GM23338 (cell line): ENCODE results near the gene CACNA1A. TPM values are rescaled to one million over a fixed set of nuclear protein-coding genes. Genes with fewer than 3 reads are reported as not detected.

Source experiments
- ATAC-seq: fragments of 200-7000 bp; cut with Tn5 transposase; 3 replicates; pipeline ENCODE4 v1.9.1; 2020
- DNase-seq: peaks from one replicate; pipeline ENCODE4 v3.0.0-alpha.2; 2015; ENCODE audit warnings: low spot score
- H2AFZ ChIP-seq: fragments of 200-600 bp; sonication (generic); 2 replicates; pipeline ENCODE4 v1.8.0; 2016; ENCODE audit warnings: antibody characterized with exemption, mild to moderate bottlenecking, moderate library complexity
- H3F3A ChIP-seq: fragments of 200-600 bp; sonication (generic); replicated peaks from 2 replicates; pipeline ENCODE4 v1.8.0; 2017; ENCODE audit warnings: antibody characterized with exemption, mixed run types, low read depth
- H3K27ac ChIP-seq: fragments of 200-600 bp; sonication (generic); 2 replicates; pipeline ENCODE4 v1.6.1; 2016; ENCODE audit warnings: low read depth
- H3K27me3 ChIP-seq: fragments of 200-600 bp; sonication (generic); 2 replicates; pipeline ENCODE4 v1.8.0; 2016; ENCODE audit warnings: mild to moderate bottlenecking, mixed run types, moderate library complexity; ENCODE audit not compliant: insufficient read depth
- H3K36me3 ChIP-seq: fragments of 200-600 bp; sonication (generic); 2 replicates; pipeline ENCODE4 v1.8.0; 2016; ENCODE audit warnings: mild to moderate bottlenecking; ENCODE audit not compliant: insufficient read depth
- H3K4me1 ChIP-seq: fragments of 200-600 bp; sonication (generic); 2 replicates; pipeline ENCODE4 v1.8.0; 2016; ENCODE audit warnings: mild to moderate bottlenecking, moderate library complexity; ENCODE audit not compliant: insufficient read depth
- H3K4me2 ChIP-seq: fragments of 200-600 bp; sonication (generic); 2 replicates; pipeline ENCODE4 v1.7.1; 2017; ENCODE audit warnings: mixed run types
- H3K4me3 ChIP-seq: fragments of 200-600 bp; sonication (generic); 2 replicates; pipeline ENCODE4 v1.6.1; 2016; ENCODE audit warnings: mixed run types
- H3K79me2 ChIP-seq: fragments of 200-600 bp; sonication (generic); replicated peaks from 2 replicates; pipeline ENCODE4 v1.8.0; 2017; ENCODE audit warnings: mild to moderate bottlenecking; ENCODE audit not compliant: insufficient read depth
- H3K9me2 ChIP-seq: fragments of 200-600 bp; sonication (generic); 2 replicates; pipeline ENCODE4 v1.8.0; 2017; ENCODE audit not compliant: insufficient read depth
- H4K20me1 ChIP-seq: fragments of 200-600 bp; sonication (generic); replicated peaks from 2 replicates; pipeline ENCODE4 v1.8.0; 2017; ENCODE audit warnings: mild to moderate bottlenecking; ENCODE audit not compliant: insufficient read depth
- H3K27ac Mint-ChIP-seq: 2 replicates; pipeline ENCODE4 v1.8.0; 2020; ENCODE audit warnings: inconsistent platforms, mild to moderate bottlenecking, moderate library complexity, mixed read lengths
- H3K27me3 Mint-ChIP-seq: 3 replicates; pipeline ENCODE4 v1.8.0; 2022; ENCODE audit warnings: low read depth, mild to moderate bottlenecking, moderate library complexity, mixed read lengths, inconsistent platforms; ENCODE audit not compliant: insufficient read depth, poor library complexity
- H3K36me3 Mint-ChIP-seq: 3 replicates; pipeline ENCODE4 v1.8.0; 2021; ENCODE audit warnings: low read depth, mild to moderate bottlenecking, inconsistent platforms, moderate library complexity, mixed read lengths
- H3K4me1 Mint-ChIP-seq: 3 replicates; pipeline ENCODE4 v1.8.0; 2020; ENCODE audit warnings: mild to moderate bottlenecking, inconsistent platforms, mixed read lengths
- H3K4me3 Mint-ChIP-seq: 3 replicates; pipeline ENCODE4 v1.8.0; 2021; ENCODE audit warnings: moderate library complexity, mild to moderate bottlenecking, inconsistent platforms, mixed read lengths
- H3K9me3 Mint-ChIP-seq: 3 replicates; pipeline ENCODE4 v1.8.0; 2020; ENCODE audit warnings: moderate library complexity, mild to moderate bottlenecking, inconsistent platforms, mixed read lengths
- CREB1 ChIP-seq: fragments of 250-450 bp; sonication (Bioruptor Pico); IDR thresholded peaks from 2 replicates; pipeline ENCODE4 v1.5.0; 2020; ENCODE audit warnings: low read depth, mild to moderate bottlenecking, moderate library complexity
- CTCF ChIP-seq, 2 experiments: fragments of 200-600 bp in 1 of 2; sonication (generic) in 1 of 2; conservative IDR thresholded peaks; 2 replicates each; pipeline versions ENCODE4 v1.5.1 to v1.6.1; 2016 to 2017; ENCODE audit warnings: antibody characterized with exemption in 2 of 2, low read depth in 2 of 2, mild to moderate bottlenecking in 2 of 2, moderate library complexity in 1 of 2
- ETS1 ChIP-seq: IDR thresholded peaks from 2 replicates; pipeline ENCODE4 v1.6.1; 2016; ENCODE audit warnings: antibody characterized with exemption
- EZH2 ChIP-seq: fragments of 200-600 bp; sonication (generic); IDR thresholded peaks from one replicate; pipeline ENCODE4 v1.8.0; 2017; ENCODE audit warnings: antibody characterized with exemption, mild to moderate bottlenecking, low read depth; ENCODE audit not compliant: unreplicated experiment
- JUNB ChIP-seq: IDR thresholded peaks from one replicate; pipeline ENCODE4 v1.6.1; 2016; ENCODE audit warnings: antibody characterized with exemption; ENCODE audit not compliant: unreplicated experiment
- NANOG ChIP-seq: IDR thresholded peaks from 2 replicates; pipeline ENCODE4 v1.6.1; 2016; ENCODE audit warnings: antibody characterized with exemption, borderline replicate concordance
- POLR2AphosphoS5 ChIP-seq: IDR thresholded peaks from 2 replicates; pipeline ENCODE4 v1.6.1; 2016; ENCODE audit warnings: antibody characterized with exemption, low read depth
- REST ChIP-seq: IDR thresholded peaks from one replicate; pipeline ENCODE4 v1.6.1; 2018; ENCODE audit warnings: antibody characterized with exemption; ENCODE audit not compliant: unreplicated experiment
- STAT1 ChIP-seq: IDR thresholded peaks from one replicate; pipeline ENCODE4 v1.6.1; 2016; ENCODE audit warnings: antibody characterized with exemption; ENCODE audit not compliant: unreplicated experiment
- ZNF114 ChIP-seq: fragments of 250-450 bp; sonication (Bioruptor Pico); IDR thresholded peaks from 2 replicates; pipeline ENCODE4 v1.5.0; 2020; ENCODE audit warnings: mild to moderate bottlenecking, moderate library complexity
- ZNF462 ChIP-seq: fragments of 250-450 bp; sonication (Bioruptor Pico); IDR thresholded peaks from 2 replicates; pipeline ENCODE4 v1.5.0; 2020; ENCODE audit warnings: mild to moderate bottlenecking, moderate library complexity
- polyA plus RNA-seq: library from polyadenylated mRNA; unstranded; fragments of >200 nt; fragmentation: Nextera tagmentation; extraction: Ambion mirVana; gene quantifications from 2 replicates; pipeline ENCODE4 v1.2.1, GENCODE V29; 2016
- total RNA-seq: library from RNA; depleted of rRNA; stranded (reverse); fragments of >200 nt; shearing (Covaris generic); gene quantifications from 2 replicates; pipeline ENCODE4 v1.2.3, GENCODE V29; 2014

Gene CACNA1A
- total and polyA plus RNA-seq, 2 experiments from 2014 or later = 7.4 to 20.3 TPM

- TF ChIP-seq REST = no peak
- TF ChIP-seq NANOG = no peak
- TF ChIP-seq CREB1 = no peak
- no peak for TF ChIP-seq ETS1
- TF ChIP-seq STAT1 = no peak
- TF ChIP-seq ZNF114 = no peak
Observed at GRCh38 chr19:13370948-13371347, 135.3 kb downstream of the CACNA1A start (continued).

- H3K79me2 ChIP-seq = no peaks in the 10 kb centered on the region
- peaks cover 7% of the 10 kb centered on the region; the same call in 2 of the 3 replicates for H3K4me1 Mint-ChIP-seq
- no peaks in the 10 kb centered on the region for H3K9me2 ChIP-seq
- H3K9me3 Mint-ChIP-seq = no peaks in the 10 kb centered on the region
- no peak overlapping the region for H3K27ac ChIP-seq
- ATAC-seq (peak; percentile 82), DNase-seq (peak; percentile 82)
- no peak overlapping the region for H3K4me2 ChIP-seq
- H3K36me3 ChIP-seq = no peaks in the 10 kb centered on the region
- H2AFZ ChIP-seq = no peak overlapping the region
- no peak overlapping the region for H3K4me3 ChIP-seq
- H3K4me3 Mint-ChIP-seq = no peak overlapping the region; the same call in 2 of the 3 replicates
- no peaks in the 10 kb centered on the region for H4K20me1 ChIP-seq
- peaks cover 6% of the 10 kb centered on the region for H3K27me3 Mint-ChIP-seq
- H3F3A ChIP-seq = no peaks in the 10 kb centered on the region
- no peaks in the 10 kb centered on the region; the same call in 1 of the 2 replicates for H3K4me1 ChIP-seq
- no peaks in the 10 kb centered on the region; the same call in 2 of the 3 replicates for H3K36me3 Mint-ChIP-seq
- TF ChIP-seq EZH2 = no peak
- TF ChIP-seq POLR2AphosphoS5 = no peak
- no peak for TF ChIP-seq JUNB
- TF ChIP-seq CTCF (conservative IDR thresholded peaks at IDR 0.05; ENCODE audit: low read depth in 2 of 2) = peak; percentile 72 to 84
- no peak for TF ChIP-seq ETS1
- no peak for TF ChIP-seq ZNF462 (CRISPR knock-in tag)
- no peak for TF ChIP-seq NANOG
- no peaks in the 10 kb centered on the region for H3K27me3 ChIP-seq
- no peak overlapping the region for H3K27ac Mint-ChIP-seq
Observed at GRCh38 chr19:13366529-13367143, 139.6 kb downstream of the CACNA1A start.
